CD4-positive, alpha-beta memory T cell (primary cell): ENCODE data around the gene ADAMTS12. TPM values are rescaled to one million over a fixed set of nuclear protein-coding genes. Genes with fewer than 3 reads are reported as not detected.
"Not testable (repeated sequence)": the region's sequence is repeated elsewhere in the genome, so short reads cannot be mapped to it uniquely, and the experiment has no call there.

ENCODE experiments used
- CTCF ChIA-PET: fragments of 350-600 bp; sonication (Branson Sonifier 250); formaldehyde crosslinking; loops from one replicate; lab custom pipeline; 2021; ENCODE audit warnings: inconsistent platforms; ENCODE audit not compliant: partially characterized antibody; lab: Charles Lee
- POLR2A ChIA-PET: fragments of 350-600 bp; sonication (Branson Sonifier 250); formaldehyde crosslinking; loops from one replicate; lab custom pipeline; 2021; ENCODE audit not compliant: partially characterized antibody; lab: Charles Lee
- DNase-seq, 5 donors: peaks; one replicate each; pipeline versions ENCODE4 v3.0.0 to v3.0.0-alpha.2; 2020 to 2022; ENCODE audit warnings: mixed read lengths in 1 of 5
- H3K27ac ChIP-seq: one replicate; pipeline ENCODE4 v1.7.0; 2013; ENCODE audit warnings: low read depth, low read length
- H3K27me3 ChIP-seq: 2 replicates; pipeline ENCODE4 v1.7.0; 2013; ENCODE audit warnings: mild to moderate bottlenecking, low read length, moderate library complexity; ENCODE audit not compliant: insufficient read depth
- H3K36me3 ChIP-seq: 2 replicates; pipeline ENCODE4 v1.7.0; 2013; ENCODE audit warnings: mild to moderate bottlenecking, low read length, moderate library complexity; ENCODE audit not compliant: insufficient read depth
- H3K4me1 ChIP-seq: 2 replicates; pipeline ENCODE4 v1.7.0; 2013; ENCODE audit warnings: mild to moderate bottlenecking, low read length, moderate library complexity; ENCODE audit not compliant: insufficient read depth
- H3K4me3 ChIP-seq, 2 donors: one replicate each; pipeline ENCODE4 v1.7.0; 2013; ENCODE audit warnings: low read length in 2 of 2, mild to moderate bottlenecking in 1 of 2
- H3K9me3 ChIP-seq, 2 donors: one replicate each; pipeline ENCODE4 v1.7.0; 2013; ENCODE audit warnings: low read length in 2 of 2, control low read depth in 1 of 2; ENCODE audit not compliant: control insufficient read depth in 1 of 2
- H3K27ac Mint-ChIP-seq, 7 donors: one replicate each; pipeline ENCODE4 v1.8.0; 2020 to 2021; ENCODE audit warnings: mixed read lengths in 7 of 7, mild to moderate bottlenecking in 6 of 7, inconsistent platforms in 3 of 7, moderate library complexity in 3 of 7
- H3K27me3 Mint-ChIP-seq, 2 donors: one replicate each; pipeline ENCODE4 v1.8.0; 2020 to 2021; ENCODE audit warnings: mixed read lengths in 2 of 2
- H3K36me3 Mint-ChIP-seq, 2 donors: one replicate each; pipeline ENCODE4 v1.8.0; 2020 to 2021; ENCODE audit warnings: mixed read lengths in 2 of 2, inconsistent platforms in 1 of 2, mild to moderate bottlenecking in 1 of 2
- H3K4me1 Mint-ChIP-seq, 4 donors: one replicate each; pipeline ENCODE4 v1.8.0; 2020 to 2021; ENCODE audit warnings: mixed read lengths in 4 of 4, mild to moderate bottlenecking in 1 of 4
- H3K4me3 Mint-ChIP-seq, 8 donors: one replicate each; pipeline ENCODE4 v1.8.0; 2020 to 2021; ENCODE audit warnings: mixed read lengths in 8 of 8, mild to moderate bottlenecking in 7 of 8, moderate library complexity in 6 of 8, inconsistent platforms in 3 of 8
- H3K9me3 Mint-ChIP-seq, 8 donors: one replicate each; pipeline ENCODE4 v1.8.0; 2020 to 2021; ENCODE audit warnings: mixed read lengths in 8 of 8, mild to moderate bottlenecking in 5 of 8, inconsistent platforms in 3 of 8, moderate library complexity in 1 of 8
- intact Hi-C: fragments of 100-400 bp; cut with micrococcal nuclease; formaldehyde crosslinking; loops from one replicate; pipeline ENCODE4 v1.15.1; 2023
- polyA plus RNA-seq, 2 donors: library from polyadenylated mRNA; unstranded; fragments of 300-500 nt; fragmentation: Illumina TruSeq; gene quantifications; one replicate each; pipeline ENCODE4 v1.2.3, GENCODE V29; 2021
- total RNA-seq, 2 experiments: library from RNA; stranded (reverse); gene quantifications; one replicate each; pipeline ENCODE4 v1.2.3, GENCODE V29; 2021

Gene ADAMTS12
- total and polyA plus RNA-seq, 4 experiments from 2014 or later, result 0.17 TPM; not detected in 3

DNA sequence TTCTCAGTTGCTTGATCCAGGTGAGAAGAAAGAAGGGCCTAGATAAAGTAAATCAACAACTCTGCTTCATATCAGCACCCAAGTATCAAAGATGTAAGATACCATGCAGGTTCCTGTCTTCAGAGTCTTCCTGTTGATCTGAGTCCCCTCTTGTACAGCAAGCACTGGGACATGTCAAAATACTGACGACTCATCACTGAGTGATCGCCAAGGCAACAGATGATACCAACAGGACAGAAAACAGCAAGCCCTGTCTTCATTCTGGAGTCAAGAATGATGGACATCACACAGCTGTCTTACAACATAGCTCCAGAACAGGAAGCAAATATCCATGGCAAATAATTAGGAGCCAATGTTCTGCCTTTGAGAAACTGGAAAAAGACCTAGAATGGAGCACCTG is 367.3 kb downstream of the ADAMTS12 start:
- ChIA-PET POLR2A (no interaction called here), CTCF (no interaction called here)
- no peak overlapping the region for H3K4me3 Mint-ChIP-seq
- H3K4me1 Mint-ChIP-seq, result no peaks in the 10 kb centered on the region
- peaks cover 2 to 3% of the 10 kb centered on the region in 2 donors for H3K27me3 Mint-ChIP-seq
- H3K9me3 ChIP-seq, result no peaks in the 10 kb centered on the region
- intact Hi-C loops, result no loop called here
- no peak overlapping the region for H3K27ac ChIP-seq
- no peaks in the 10 kb centered on the region for H3K36me3 Mint-ChIP-seq
- peaks cover 0 to 2% (median 0%) of the 10 kb centered on the region in 8 donors for H3K9me3 Mint-ChIP-seq
- H3K36me3 ChIP-seq, result no peaks in the 10 kb centered on the region
- no peaks in the 10 kb centered on the region for H3K27me3 ChIP-seq
- no peak overlapping the region for H3K4me3 ChIP-seq
- H3K27ac Mint-ChIP-seq, result no peak overlapping the region
- no peaks in the 10 kb centered on the region for H3K4me1 ChIP-seq
- DNase-seq, result no peak

DNA sequence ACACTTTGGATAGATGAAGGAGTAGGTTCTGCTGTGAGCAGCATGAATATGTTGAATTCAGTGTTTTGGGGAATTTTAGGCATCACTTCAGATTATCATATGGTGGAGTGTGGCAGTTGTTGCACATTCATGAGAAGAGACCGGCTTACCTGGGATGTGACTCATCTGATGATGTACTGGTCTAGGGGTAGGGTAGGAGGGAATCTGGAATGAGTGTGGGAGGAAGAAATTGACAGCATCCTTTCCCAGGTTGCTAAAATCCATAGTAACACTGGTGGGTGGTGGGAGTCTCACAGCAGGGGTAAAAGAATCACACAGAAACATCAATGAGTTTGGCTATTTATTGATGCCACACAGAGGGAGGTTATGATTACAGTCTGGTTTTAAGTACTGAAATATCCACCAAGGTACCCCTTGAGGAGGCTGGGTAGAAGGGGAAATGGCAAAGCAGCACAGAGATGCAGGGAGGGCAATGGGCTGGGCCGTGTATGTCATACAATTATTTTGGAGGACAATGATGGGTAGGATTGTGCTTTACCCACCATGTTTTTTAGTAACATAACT is 368.5 kb downstream of the ADAMTS12 start:
- Histone ChIP-seq H3K4me1 (no peaks in the 10 kb centered on the region), H3K9me3 (no peaks in the 10 kb centered on the region), H3K4me3 (no peak overlapping the region), H3K27me3 (no peaks in the 10 kb centered on the region), H3K27ac (no peak overlapping the region), H3K36me3 (no peaks in the 10 kb centered on the region)
- Mint-ChIP-seq H3K27ac (no peak overlapping the region), H3K4me3 (no peak overlapping the region), H3K4me1 (no peaks in the 10 kb centered on the region), H3K36me3 (no peaks in the 10 kb centered on the region), H3K27me3 (peaks cover 2 to 6% of the 10 kb centered on the region in 2 donors), H3K9me3 (peaks cover 0 to 7% (median 0%) of the 10 kb centered on the region in 8 donors)
- POLR2A ChIA-PET, result no interaction called here
- CTCF ChIA-PET, result no interaction called here
- DNase-seq, result no peak
- intact Hi-C loops, result no loop called here

DNA sequence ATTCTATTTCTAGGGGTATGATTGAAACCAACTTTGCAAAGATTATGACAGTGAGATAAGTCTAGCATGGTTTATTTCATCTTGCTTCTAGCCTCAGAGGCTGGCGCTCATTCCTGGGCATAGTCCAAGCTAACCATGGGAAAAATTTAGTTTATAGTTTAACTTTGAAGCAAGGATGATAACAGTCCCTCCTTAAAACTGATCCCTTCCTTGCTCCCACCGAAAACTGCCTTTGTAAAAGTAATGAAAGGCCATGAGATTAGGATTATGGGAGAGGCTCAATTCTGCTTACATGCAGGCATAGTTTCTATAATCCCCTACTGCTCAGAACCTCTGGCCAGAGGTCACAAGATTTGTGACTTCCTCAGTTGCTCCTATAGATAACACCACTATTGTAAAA is 375.4 kb downstream of the ADAMTS12 start:
- H3K27ac ChIP-seq, result no peak overlapping the region
- no peak overlapping the region for H3K4me3 Mint-ChIP-seq
- no peaks in the 10 kb centered on the region for H3K4me1 ChIP-seq
- ChIA-PET CTCF (no interaction called here), POLR2A (no interaction called here)
- H3K27ac Mint-ChIP-seq, result no peak overlapping the region
- H3K9me3 ChIP-seq, result no peaks in the 10 kb centered on the region
- no peaks in the 10 kb centered on the region for H3K27me3 ChIP-seq
- intact Hi-C loops, result no loop called here
- H3K36me3 ChIP-seq, result no peaks in the 10 kb centered on the region
- H3K36me3 Mint-ChIP-seq, result no peaks in the 10 kb centered on the region
- peaks cover 0 to 10% (median under 1%) of the 10 kb centered on the region in 8 donors for H3K9me3 Mint-ChIP-seq
- H3K27me3 Mint-ChIP-seq, result peaks cover 0 to 6% of the 10 kb centered on the region in 2 donors
- DNase-seq, result no peak
- no peaks in the 10 kb centered on the region for H3K4me1 Mint-ChIP-seq
- H3K4me3 ChIP-seq, result no peak overlapping the region

DNA sequence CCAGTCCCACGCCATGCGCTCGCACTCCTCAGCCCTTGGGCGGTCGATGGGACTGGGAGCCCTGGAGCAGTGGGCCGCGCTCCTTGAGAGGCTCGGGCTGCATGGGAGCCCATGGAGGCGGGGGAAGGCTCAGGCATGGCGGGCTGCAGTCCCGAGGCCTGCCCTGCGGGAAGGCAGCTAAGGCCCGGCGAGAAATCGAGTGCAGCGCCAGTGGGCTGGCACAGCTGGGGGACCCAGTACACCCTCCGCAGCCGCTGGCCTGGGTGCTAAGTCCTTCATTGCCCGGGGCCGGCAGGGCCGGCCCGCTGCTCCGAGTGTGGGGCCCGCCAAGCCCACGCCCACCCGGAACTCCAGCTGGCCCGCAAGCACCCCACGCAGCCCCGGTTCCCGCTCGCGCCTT is 376.4 kb downstream of the ADAMTS12 start:
- H3K36me3 ChIP-seq, H3K36me3 Mint-ChIP-seq, H3K4me3 Mint-ChIP-seq, H3K27ac ChIP-seq, intact Hi-C loops, POLR2A ChIA-PET, H3K27ac Mint-ChIP-seq, H3K4me3 ChIP-seq, H3K9me3 ChIP-seq, H3K27me3 ChIP-seq, H3K9me3 Mint-ChIP-seq, H3K27me3 Mint-ChIP-seq, H3K4me1 ChIP-seq, CTCF ChIA-PET, H3K4me1 Mint-ChIP-seq, DNase-seq: not testable (repeated sequence)

DNA sequence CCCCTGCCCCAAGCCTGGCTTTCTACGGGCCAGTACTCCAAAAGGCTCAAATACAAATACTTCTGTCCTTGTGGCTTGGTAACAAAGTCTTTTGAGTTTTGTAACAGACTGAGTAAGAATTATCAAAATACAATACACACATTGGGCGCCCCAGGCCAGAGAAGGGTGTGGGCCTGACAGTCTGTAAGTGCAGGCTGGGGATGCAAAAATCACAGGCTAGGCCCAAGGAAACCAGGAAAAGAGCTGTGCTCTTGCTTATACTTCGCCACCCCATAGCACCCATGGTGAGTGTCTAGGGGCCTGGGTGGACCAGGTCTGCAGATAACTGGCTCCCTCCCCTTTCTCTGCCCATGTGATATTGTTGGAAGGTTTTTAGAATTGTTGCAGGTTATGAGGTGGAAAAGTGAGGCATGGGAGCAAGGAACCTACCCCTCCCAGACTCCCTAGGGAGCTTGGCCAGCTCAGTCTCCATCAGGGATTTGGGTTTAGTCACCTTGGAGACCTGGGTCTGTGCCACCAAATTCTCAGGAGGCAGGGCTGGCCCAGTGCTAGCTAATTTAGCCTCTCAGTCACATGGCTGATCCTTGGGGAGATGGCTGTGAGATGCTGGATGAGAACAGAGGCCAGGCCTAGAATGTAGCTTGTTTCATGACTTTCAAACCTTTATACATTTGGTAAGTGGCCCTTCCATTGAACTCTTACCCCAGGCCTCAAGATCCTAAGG is 378.2 kb downstream of the ADAMTS12 start:
- CTCF ChIA-PET, result interaction anchor here (0.6 kb wide), 1 partner anchor 1235 kb away, joined by 3 read pairs; no protein-coding TSS in a partner anchor
- intact Hi-C loops, result no loop called here
- Histone ChIP-seq H3K4me1 (no peaks in the 10 kb centered on the region), H3K9me3 (no peaks in the 10 kb centered on the region), H3K4me3 (no peak overlapping the region), H3K36me3 (no peaks in the 10 kb centered on the region), H3K27me3 (no peaks in the 10 kb centered on the region), H3K27ac (no peak overlapping the region)
- POLR2A ChIA-PET, result no interaction called here
- Mint-ChIP-seq H3K36me3 (no peaks in the 10 kb centered on the region), H3K4me3 (no peak overlapping the region), H3K27ac (no peak overlapping the region), H3K9me3 (peaks cover 0 to 5% (median 0%) of the 10 kb centered on the region in 8 donors), H3K27me3 (peaks cover 0 to 2% of the 10 kb centered on the region in 2 donors), H3K4me1 (no peaks in the 10 kb centered on the region)
- DNase-seq, result no peak

- intact Hi-C loops, result no loop called here
- no peaks in the 10 kb centered on the region for H3K27me3 ChIP-seq
- no peak overlapping the region for H3K27ac Mint-ChIP-seq
- H3K36me3 ChIP-seq, result no peaks in the 10 kb centered on the region
- H3K27me3 Mint-ChIP-seq, result no peaks in the 10 kb centered on the region
- H3K9me3 ChIP-seq, result no peaks in the 10 kb centered on the region
- H3K4me3 ChIP-seq, result no peak overlapping the region
- no peak overlapping the region for H3K27ac ChIP-seq
- H3K4me1 ChIP-seq, result no peaks in the 10 kb centered on the region
- H3K9me3 Mint-ChIP-seq, result no peaks in the 10 kb centered on the region
- H3K4me1 Mint-ChIP-seq, result no peaks in the 10 kb centered on the region
- no peak overlapping the region for H3K4me3 Mint-ChIP-seq
- H3K36me3 Mint-ChIP-seq, result no peaks in the 10 kb centered on the region
- ChIA-PET POLR2A (no interaction called here), CTCF (no interaction called here)
- DNase-seq, result no peak
Measured at GRCh38 chr5:33509036-33509435, 382.8 kb downstream of the ADAMTS12 start.

GRCh38 chr5:33507426-33507825 is 384.4 kb downstream of the ADAMTS12 start:
- intact Hi-C loops, result no loop called here
- Histone ChIP-seq H3K27ac (no peak overlapping the region), H3K4me3 (no peak overlapping the region), H3K27me3 (no peaks in the 10 kb centered on the region), H3K36me3 (no peaks in the 10 kb centered on the region), H3K4me1 (no peaks in the 10 kb centered on the region), H3K9me3 (no peaks in the 10 kb centered on the region)
- Mint-ChIP-seq H3K9me3 (no peaks in the 10 kb centered on the region), H3K27ac (no peak overlapping the region), H3K4me3 (no peak overlapping the region), H3K4me1 (no peaks in the 10 kb centered on the region), H3K27me3 (no peaks in the 10 kb centered on the region), H3K36me3 (no peaks in the 10 kb centered on the region)
- DNase-seq, result no peak
- ChIA-PET POLR2A (no interaction called here), CTCF (no interaction called here)
